Fibroblast of pulmonary artery (primary cell): ENCODE results near the gene C4BPA.

ENCODE experiments used
- DNase-seq: peaks from one replicate; pipeline ENCODE4 v3.0.0-alpha.2; 2010; ENCODE audit warnings: low read depth
- H3K4me3 ChIP-seq: replicated peaks from 2 replicates; pipeline ENCODE4 v1.5.1; 2011; ENCODE audit warnings: low read depth, mild to moderate bottlenecking, control low read depth, low read length, moderate library complexity
- CTCF ChIP-seq: IDR thresholded peaks from 2 replicates; pipeline ENCODE4 v1.5.1; 2011; ENCODE audit warnings: mild to moderate bottlenecking, control low read depth, low read length, inconsistent platforms; ENCODE audit errors: missing control alignments

The C4BPA gene

GRCh38 chr1:207076181-207076955 is 27.7 kb upstream of the C4BPA start:
- peak; percentile 31 for DNase-seq
- TF ChIP-seq CTCF = no peak
- H3K4me3 ChIP-seq = no peak overlapping the region

GRCh38 chr1:207077012-207077411 is 27.0 kb upstream of the C4BPA start:
- no peak for DNase-seq

GRCh38 chr1:207077470-207078377 is 26.3 kb upstream of the C4BPA start:
- peak; percentile 88 for DNase-seq
- TF ChIP-seq CTCF = no peak
- H3K4me3 ChIP-seq = no peak overlapping the region

More at GRCh38 chr1:207077012-207077411, 27.0 kb upstream of the C4BPA start:
- H3K4me3 ChIP-seq = no peak overlapping the region
- TF ChIP-seq CTCF = no peak

GRCh38 chr1:207078578-207079132 is 25.4 kb upstream of the C4BPA start:
- H3K4me3 ChIP-seq = no peak overlapping the region
- TF ChIP-seq CTCF = no peak
- no peak for DNase-seq

GRCh38 chr1:207079706-207080241 is 24.3 kb upstream of the C4BPA start:
- DNase-seq = no peak
- no peak for TF ChIP-seq CTCF
- H3K4me3 ChIP-seq = no peak overlapping the region

GRCh38 chr1:207081088-207081487 is 22.9 kb upstream of the C4BPA start:
- TF ChIP-seq CTCF = no peak
- DNase-seq = no peak
- no peak overlapping the region for H3K4me3 ChIP-seq
